HG03457 (cell line): Measurements from ENCODE around the gene SHROOM2.

Source experiments
- ATAC-seq: cut with Tn5 transposase; IDR thresholded peaks from one replicate; pipeline ENCODE4 v1.9.1; 2021; ENCODE audit warnings: moderate number of reproducible peaks; ENCODE audit not compliant: unreplicated experiment

SHROOM2 gene

DNA sequence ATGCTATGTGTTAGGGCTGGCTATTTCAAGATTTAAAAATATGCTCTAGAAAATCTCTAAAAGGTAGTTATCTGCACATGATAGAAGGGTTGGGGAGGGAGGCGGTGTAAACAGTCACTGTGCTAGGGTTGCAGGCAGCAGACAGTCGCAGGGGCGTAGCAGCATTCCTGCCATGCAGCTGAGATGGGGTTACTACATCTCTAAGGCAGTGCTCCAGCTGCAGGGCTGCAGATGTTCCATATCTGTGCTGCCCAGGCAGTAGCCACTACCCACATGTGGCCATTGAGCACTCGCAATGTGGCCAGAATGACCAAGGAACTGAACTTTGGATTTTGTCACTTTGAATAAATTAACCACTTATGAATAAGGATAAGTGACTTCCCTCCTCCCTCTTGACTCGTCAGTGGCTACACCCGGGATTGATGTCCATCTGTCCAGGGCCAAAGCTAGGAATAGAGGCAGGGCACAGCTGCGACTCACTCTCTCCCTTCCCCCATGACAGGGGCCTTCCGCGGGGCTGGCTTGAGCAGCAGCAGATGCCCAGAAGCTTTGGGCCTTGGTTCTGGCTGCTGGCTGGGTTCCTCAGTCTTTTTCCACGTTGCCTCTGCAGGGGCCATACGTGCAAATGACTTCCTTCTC is 101.5 kb downstream of the SHROOM2 start:
- ATAC-seq, result no peak

DNA sequence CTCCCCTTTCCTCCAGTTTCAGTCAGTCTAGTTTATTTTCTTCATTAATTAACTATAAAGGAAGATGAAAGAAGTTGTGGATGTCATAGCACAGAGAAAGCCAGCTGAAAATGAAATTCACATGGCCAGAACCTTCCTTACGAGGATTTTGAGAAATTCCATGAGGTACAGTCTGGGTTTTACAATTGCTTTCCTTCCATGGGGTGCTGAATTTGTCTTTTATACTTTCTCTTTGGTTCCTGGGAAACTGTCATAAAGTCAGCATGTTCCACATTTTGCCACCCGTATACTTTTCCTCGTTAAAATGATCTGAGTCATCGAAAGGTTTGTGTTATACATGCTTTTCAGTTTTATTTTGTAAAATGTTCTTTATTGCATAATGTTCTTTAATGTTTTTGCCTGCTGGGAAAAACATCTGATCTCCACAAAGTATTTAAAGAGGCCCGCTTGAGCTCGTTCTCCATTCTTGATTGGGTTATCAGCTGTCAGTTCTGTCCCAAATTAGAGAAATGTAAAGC is 102.8 kb downstream of the SHROOM2 start:
- no peak for ATAC-seq

DNA sequence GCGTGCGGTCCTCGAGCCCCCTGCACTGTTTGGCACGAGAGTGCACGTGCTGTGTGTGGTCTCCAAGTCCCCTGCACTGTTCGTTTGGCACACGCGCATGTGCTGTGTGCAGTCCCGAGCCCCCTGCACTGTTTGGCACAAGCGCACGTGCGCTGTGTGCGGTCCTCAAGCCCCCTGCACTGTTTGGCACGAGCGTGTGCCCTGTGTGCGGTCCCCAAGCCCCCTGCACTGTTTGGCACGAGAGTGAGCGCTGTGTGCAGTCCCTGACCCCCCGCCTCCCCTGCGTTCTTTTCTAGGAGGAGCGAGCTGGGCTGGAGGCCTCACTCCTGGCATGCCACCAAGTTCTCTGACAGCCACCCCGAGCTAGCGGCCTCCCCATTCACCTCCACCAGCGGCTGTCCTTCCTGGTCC is 104.5 kb downstream of the SHROOM2 start:
- ATAC-seq, result no peak

DNA sequence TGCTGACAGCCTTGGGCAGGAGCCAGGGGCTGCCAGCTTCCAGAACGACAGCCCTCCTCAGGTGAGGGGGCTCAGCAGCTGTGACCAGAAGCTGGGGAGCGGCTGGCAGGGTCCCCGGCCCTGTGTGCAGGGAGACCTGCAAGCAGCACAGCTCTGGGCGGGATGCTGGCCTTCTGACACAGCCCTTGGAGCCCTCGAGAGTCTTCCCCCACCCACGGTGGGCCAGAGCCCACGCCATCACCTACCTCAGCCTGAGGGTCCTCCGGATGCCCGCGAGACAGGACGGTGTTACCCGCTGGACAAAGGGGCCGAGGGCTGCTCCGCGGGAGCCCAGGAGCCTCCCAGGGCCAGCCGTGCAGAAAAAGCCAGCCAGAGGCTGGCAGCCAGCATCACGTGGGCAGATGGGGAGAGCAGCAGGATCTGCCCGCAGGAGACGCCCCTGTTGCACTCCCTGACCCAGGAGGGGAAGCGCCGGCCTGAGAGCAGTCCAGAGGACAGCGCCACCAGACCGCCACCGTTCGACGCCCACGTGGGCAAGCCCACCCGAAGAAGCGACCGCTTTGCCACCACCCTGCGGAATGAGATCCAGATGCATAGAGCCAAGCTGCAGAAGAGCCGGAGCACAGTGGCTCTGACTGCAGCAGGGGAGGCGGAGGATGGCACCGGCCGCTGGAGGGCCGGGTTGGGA is 109.1 kb downstream of the SHROOM2 start:
- ATAC-seq, result no peak

DNA sequence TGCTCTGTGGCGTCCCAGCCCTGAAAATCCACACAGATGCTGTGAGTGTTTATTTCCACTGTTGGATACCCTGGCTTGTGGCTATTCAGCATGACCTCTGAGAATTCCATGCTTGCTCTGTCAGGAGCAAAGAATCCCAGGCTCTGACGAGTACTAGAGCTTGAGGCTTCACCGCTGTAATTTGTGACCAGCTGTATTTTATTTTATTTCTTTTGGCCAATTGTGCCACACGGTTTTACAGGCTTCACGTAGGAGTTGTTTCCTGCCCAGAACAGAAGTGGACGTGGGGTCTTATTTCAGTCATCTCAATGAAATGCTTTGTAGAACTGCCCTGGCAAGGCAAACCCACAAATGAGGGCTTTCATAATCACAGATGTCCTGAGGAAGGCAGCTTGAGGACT is 111.5 kb downstream of the SHROOM2 start:
- ATAC-seq, result no peak

DNA sequence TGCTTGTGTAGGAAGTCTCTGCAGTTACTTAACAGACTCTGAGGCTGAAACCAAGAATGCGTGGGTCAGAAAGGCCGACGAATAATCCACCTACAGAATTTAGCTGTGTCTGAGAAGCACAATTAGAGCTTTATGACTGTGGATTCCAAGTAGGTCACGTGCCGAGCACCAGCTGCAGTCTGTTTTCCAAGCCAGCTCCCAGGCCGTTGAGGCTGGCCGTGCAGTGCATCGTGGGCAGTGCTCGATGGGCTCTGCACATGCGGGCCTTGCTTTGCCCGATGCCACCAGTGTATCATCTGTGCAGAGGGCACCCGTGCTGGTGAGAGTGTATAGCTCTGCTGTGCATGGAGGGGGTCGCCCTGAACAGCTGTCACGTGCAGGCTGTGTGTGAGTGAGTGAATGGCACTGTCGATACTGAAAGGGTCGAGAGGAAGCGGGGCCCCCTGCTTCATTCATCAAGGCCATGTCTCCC is 113.4 kb downstream of the SHROOM2 start:
- ATAC-seq, result no peak

DNA sequence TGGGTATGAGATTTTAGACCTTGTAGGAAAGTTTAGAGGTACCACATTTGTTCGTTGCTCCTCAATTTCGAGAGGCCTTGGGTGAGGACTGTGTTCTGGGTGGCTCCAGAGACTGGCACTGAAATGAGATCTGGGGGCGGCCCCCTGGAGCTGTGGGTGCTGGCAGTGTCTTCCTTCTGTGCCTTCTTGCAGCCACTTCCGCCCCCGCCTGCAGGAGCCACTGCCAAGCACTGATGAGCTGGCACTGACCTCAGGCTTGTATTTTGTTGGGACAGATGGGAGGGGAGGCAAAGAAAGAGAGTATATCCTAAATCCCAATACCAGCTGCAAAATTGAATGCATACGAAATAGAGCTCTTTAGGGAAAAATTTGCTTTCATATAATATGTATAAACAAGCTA is 116.4 kb downstream of the SHROOM2 start:
- ATAC-seq, result no peak

DNA sequence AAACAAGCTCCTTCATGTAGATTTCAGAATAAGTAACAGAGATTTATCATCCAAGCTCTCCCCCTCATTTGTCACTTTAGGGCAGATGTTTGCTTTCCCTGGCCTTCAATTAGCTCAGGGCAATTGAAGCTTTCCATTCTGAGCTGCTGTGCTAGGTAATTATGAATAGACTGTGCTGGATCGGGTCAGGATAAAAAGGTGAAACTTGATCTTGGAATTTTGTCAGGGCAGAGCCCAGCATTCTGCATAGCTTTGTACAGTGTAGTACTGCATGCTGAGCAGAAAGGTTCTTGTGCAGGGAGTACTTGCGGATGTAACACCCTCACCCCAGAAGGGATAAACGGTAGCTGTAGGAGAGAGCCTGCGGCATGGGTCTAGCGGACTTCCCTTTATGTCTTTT is 116.9 kb downstream of the SHROOM2 start:
- no peak for ATAC-seq

DNA sequence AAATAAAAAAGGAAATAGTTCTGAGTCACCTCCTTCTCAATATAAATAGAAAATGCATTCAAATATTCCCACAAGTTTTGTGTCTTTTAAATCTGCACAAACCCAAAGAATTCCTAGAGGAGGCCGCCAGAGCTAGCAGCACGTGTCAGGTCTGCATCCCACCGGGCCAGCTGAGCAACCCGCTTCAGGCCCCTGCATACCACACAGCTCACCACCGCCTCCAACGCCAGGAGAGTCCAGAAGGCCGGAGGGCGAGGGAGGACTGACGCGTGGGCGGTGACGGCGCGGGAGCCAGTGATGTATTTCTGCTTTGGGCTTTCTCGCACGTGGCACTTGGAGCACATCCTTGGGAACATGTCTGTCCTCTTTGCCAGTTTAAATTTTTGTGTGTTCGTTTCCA is 119.1 kb downstream of the SHROOM2 start:
- no peak for ATAC-seq

DNA sequence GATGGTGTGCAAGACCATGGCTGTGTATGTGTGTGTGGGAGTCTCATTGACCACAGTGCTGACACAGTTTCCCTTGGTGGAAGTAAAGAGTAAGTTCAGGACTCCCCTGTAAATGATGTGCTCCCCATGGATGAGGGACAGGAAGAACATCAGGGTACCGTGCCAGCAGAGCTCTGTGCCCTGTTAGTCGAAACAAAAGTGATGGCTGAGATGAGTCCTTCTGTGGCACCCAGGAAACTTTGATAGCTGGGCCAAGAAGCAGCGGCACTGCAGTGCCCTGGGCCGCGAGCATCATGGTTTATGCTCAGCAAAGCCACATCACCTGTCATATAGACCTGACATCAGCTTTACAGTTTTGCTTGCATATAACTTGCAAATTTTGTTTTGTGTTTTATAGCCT is 119.5 kb downstream of the SHROOM2 start:
- ATAC-seq, result no peak

DNA sequence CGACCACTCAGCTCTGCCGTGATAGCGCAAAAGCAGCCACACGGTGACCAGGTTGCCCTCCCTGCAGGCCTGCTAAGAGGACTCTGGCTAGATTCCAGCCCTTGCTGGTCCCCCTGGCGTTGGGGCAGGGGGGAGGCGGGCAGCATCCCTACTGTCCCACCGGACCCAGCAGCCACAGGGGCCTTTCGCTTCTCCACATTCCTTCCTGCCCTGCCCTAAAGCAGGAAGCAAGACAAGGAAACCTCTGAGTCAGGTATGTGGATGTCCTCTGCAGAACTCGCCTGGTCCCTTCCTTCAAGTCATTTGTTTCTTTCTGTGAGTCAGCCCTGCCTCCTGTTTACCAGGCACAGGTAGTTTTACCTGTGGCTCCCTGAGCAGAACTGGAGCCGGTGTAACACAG is 120.7 kb downstream of the SHROOM2 start:
- no peak for ATAC-seq

DNA sequence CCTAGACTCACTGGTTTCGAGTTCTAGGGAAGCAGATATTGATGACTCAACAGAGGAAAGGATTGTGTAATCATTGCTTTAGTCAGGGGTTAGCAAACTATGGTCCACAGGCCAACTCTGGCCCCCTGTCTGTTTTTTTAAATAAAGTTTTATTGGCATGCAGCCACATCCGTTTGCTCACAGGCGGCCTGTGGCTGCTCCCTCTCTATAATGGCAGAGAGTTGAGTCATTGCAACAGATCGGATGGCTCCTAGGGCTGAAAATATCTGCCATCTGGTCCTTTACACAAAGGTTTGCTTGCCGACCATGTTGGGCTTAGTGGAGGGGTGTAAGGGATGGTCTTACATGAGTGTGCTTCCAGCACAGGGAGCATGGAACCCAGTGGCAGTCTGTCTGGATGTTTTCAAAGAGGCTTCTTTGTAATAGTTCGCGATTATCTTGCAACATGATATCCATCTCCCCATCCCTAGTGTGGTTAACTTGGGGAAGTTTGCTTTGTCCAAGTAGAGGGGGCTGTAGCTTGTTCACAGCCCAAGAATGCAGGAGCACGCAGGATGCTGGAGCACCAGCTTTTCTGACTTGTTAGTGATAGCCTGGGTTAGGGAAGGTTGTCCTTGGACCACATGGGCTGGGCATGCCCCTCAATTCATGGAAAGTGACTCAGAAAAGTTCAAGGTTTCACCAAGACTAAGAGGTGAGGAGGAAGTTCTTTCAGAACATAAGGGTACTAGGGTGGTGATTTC is 121.6 kb downstream of the SHROOM2 start:
- ATAC-seq, result no peak

DNA sequence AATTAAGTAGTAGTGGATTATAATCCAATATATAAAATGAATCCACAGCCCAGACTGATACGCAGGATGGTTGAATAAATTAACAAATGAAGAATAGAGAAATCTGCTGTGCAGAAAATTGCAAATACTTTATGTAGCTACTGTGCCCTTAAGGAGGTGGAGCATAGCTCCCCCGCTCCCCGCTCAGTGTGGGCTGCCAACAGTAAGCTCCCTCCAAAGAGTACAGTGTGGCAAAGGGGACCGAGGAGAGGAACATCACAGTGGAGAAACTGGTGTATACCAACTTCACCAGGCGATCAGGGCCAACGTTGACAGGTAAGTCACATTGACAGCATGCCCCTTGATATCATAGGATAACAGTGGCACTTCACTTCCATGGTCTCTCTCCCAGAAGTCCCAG is 123.0 kb downstream of the SHROOM2 start:
- ATAC-seq, result no peak

DNA sequence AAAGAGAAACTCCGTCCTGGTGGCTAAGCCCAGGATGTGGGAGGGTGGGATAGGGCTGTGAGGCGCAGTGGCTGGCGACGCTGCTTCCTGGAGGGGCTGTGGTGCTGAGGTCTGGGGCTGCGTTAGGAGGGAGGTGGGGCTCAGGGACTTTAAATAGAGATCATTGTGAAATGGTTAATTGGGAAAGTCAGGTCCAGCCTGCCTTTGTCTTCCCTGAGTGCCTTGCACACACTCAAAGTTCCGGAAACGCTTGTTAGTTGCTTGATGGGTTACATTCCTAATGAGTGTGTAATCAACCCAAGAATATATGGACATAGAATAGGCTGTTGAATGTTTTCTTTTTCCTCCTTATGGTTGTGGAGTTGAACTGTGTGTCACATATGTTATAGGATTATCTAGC is 125.3 kb downstream of the SHROOM2 start:
- ATAC-seq, result no peak

DNA sequence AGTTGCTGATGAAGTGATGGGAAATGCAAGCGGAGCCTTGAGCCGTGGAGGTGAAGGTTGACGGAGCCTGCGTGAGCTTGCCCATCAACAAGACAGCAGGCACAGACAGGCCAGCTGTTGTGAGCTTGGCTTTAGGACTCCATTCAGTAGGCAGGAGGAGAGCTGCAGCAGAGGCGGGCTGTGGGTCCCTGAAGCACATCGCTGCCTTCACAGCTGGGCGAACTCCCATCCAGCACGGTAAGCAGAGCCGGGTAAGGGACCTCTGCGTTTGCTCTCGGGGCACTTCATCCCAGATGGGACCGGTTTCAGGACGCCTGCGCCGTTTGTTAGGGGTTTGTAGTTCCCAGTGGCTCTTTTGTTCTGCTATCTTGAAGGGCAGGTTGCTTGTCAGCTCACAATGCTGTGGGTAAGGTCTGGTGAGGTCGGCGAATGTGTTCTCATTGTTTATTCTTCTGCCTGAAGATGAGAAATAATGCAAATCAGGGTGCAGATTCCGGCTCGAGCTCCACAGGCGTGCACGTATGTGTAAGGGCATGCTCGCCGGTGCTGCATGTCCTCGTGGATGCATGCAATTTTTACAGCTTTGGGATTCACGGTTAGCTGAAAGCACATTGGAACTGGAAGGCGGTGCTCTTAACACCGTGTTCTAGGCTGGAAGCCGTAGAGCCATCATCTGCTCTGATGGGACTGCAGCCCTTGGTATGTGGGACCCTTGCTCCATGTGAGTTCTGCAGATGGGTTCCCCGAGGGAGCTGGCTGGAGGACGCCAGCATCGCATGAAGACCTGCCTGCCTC is 126.3 kb downstream of the SHROOM2 start:
- no peak for ATAC-seq

DNA sequence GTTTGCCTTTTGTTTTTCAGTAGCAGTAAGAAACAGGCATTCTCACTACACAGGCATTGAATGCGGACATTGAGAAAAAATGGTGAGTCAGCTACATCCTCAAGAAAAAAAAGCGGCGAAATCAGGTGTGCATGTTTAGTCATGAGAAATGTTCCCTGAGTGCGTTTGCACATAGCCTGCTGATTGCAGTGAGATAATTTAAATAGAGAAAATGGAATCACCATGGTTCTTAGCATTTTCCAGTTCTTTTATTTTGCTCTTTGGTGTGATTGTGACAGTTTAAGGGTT is 126.9 kb downstream of the SHROOM2 start:
- ATAC-seq, result no peak

DNA sequence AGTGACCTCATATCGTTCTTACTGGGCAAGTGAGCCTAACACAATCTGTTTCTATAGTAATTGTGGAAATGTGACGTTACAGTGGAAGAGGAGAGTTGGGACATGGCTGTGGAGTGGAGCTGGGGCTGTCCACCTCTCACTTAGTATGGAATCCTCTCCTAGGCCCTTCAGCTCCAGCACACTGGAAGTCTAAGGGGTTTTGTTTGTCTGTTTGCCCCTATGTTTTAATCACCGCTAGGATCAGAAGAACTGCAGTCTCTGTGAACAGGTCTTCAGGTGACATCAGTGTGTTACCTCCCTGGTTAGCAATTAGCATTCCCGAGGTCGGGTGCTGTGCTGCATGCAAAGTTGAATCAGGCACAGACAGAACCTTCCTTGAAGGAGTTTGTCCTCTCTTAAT is 131.6 kb downstream of the SHROOM2 start:
- ATAC-seq, result no peak

DNA sequence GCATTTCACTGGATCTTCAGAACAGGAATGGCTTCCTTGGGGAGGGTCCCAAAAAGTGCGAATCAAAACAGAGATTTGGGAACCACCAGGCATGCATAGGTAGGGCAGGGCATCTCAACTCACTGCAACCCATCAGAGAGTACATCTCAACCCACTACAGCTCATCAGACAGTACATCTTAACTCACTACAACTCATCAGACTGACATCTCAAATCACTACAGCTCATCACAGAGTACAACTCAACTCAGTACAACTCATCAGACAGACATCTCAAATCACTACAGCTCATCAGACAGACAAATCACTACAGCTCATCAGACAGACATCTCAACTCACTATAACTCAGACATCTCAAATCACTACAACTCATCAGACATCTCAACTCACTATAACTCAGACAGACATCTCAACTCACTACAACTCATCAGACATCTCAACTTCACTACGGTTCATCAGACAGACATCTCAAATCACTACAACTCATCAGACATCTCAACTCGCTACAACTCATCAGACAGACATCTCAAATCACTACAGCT is 133.5 kb downstream of the SHROOM2 start:
- no peak for ATAC-seq

DNA sequence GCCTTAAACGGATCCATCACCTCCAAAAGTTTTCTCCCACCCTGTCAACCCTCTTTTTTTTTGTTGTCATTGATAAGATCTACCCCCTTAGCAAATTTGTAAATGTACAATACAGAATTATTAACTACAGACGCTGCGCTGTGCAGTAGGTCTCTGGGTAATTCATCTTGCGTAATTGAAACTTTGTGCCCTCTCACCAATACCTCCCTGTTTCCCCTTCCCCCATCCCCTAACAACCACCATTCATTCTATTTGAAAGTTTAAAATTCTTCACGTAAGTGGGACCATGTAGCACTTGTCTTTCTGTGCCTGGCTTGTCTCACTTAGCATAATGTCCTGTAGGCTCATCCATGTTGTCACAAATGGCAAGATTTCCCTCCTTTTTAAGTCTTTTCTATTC is 135.2 kb downstream of the SHROOM2 start:
- no peak for ATAC-seq

DNA sequence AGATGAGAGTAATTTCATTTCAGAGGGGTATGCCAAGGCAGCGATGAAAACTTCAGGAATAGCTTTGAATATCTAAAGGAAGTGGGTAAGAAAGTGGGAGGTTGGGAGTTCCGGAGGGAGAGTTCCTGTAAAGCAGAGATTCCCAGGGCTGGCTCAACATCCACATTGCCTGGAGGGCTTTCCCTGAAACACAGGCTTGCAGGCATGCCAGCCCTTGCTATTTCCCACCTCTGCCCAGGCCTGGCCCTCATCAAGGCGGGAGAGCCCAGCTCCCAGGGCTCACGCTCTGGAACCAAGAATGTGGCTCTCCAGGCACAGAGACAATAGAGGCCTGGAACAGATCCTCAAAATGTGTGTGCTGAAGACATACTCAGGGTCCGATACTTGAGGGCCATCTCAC is 137.1 kb downstream of the SHROOM2 start:
- ATAC-seq, result no peak

DNA sequence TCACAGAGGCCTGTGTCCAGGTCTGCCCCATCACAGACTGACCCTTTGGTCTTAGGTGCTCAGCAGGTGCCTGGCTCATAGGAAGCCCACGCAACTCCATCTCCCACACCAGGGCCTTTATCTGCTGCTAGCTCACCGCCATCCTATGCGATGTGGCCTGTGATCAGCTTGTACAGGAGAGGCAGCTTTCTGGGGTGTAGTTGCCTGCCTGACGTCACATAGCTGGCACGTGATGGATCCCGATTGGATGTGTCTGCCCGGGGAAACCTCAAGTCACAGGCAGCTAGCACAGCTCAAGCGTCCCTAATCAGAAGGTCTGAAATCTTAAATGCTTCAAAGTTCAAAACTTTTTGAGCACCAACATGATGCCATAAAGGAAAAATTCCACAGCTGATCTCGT is 139.8 kb downstream of the SHROOM2 start:
- no peak for ATAC-seq
